Measurements from ENCODE around the gene PCNX1.
A peak's percentile ranks its signal among the peaks of the same experiment; 100 is the strongest.

Gene PCNX1

GRCh38 chr14:70896317-70896716 lies 10.9 kb upstream of the PCNX1 start:
- ATAC-seq (replicated peaks) = no peak
- no peak for DNase-seq
- Mint-ChIP-seq H3K4me1 (peaks cover 9 to 11% of the 10 kb centered on the region in 2 donors), H3K9me3 (peaks cover 0 to 3% of the 10 kb centered on the region in 2 donors), H3K4me3 (no peak overlapping the region), H3K27me3 (peaks cover 23 to 24% of the 10 kb centered on the region in 2 donors), H3K36me3 (no peaks in the 10 kb centered on the region), H3K27ac (no peak overlapping the region)

GRCh38 chr14:70896981-70897380 lies 10.3 kb upstream of the PCNX1 start:
- peaks cover 23 to 24% of the 10 kb centered on the region in 2 donors for H3K27me3 Mint-ChIP-seq
- H3K27ac Mint-ChIP-seq = no peak overlapping the region
- peaks cover 0 to 3% of the 10 kb centered on the region in 2 donors for H3K9me3 Mint-ChIP-seq
- no peak for DNase-seq
- peaks cover 9 to 11% of the 10 kb centered on the region in 2 donors for H3K4me1 Mint-ChIP-seq
- ATAC-seq (replicated peaks) = no peak
- no peak overlapping the region for H3K4me3 Mint-ChIP-seq
- no peaks in the 10 kb centered on the region for H3K36me3 Mint-ChIP-seq

- H3K4me3 Mint-ChIP-seq = no peak overlapping the region
- H3K27ac Mint-ChIP-seq = no peak overlapping the region
- H3K4me1 Mint-ChIP-seq = peaks cover 9 to 11% of the 10 kb centered on the region in 2 donors
- no peak for ATAC-seq (replicated peaks)
- no peak for DNase-seq
- H3K9me3 Mint-ChIP-seq = peaks cover 0 to 3% of the 10 kb centered on the region in 2 donors
- H3K27me3 Mint-ChIP-seq = peaks cover 20 to 23% of the 10 kb centered on the region in 2 donors
- no peaks in the 10 kb centered on the region for H3K36me3 Mint-ChIP-seq
These were observed 9.8 kb upstream of the PCNX1 start for GRCh38 chr14:70897464-70897863.

- no peak overlapping the region for H3K4me3 Mint-ChIP-seq
- peaks cover 9 to 11% of the 10 kb centered on the region in 2 donors for H3K4me1 Mint-ChIP-seq
- H3K27ac Mint-ChIP-seq = no peak overlapping the region
- ATAC-seq (replicated peaks) (no peak), DNase-seq (no peak)
- H3K36me3 Mint-ChIP-seq = no peaks in the 10 kb centered on the region
- peaks cover 0 to 3% of the 10 kb centered on the region in 2 donors for H3K9me3 Mint-ChIP-seq
- peaks cover 18 to 23% of the 10 kb centered on the region in 2 donors for H3K27me3 Mint-ChIP-seq
These were observed 9.0 kb upstream of the PCNX1 start for GRCh38 chr14:70898111-70898745.

GRCh38 chr14:70901269-70901668 lies 6.0 kb upstream of the PCNX1 start:
- DNase-seq (no peak), ATAC-seq (replicated peaks) (no peak)
- peaks cover 0 to 4% of the 10 kb centered on the region in 2 donors for H3K4me1 Mint-ChIP-seq
- no peaks in the 10 kb centered on the region for H3K36me3 Mint-ChIP-seq
- no peak overlapping the region for H3K4me3 Mint-ChIP-seq
- H3K27me3 Mint-ChIP-seq = peaks cover 7 to 8% of the 10 kb centered on the region in 2 donors
- H3K27ac Mint-ChIP-seq = no peak overlapping the region
- H3K9me3 Mint-ChIP-seq = peaks cover 0 to 2% of the 10 kb centered on the region in 2 donors

- no peak for ATAC-seq (replicated peaks)
These were observed 5.1 kb upstream of the PCNX1 start for GRCh38 chr14:70902184-70902583.

GRCh38 chr14:70904373-70904772 lies 2.9 kb upstream of the PCNX1 start:
- ATAC-seq (replicated peaks) (no peak), DNase-seq (no peak)
- Mint-ChIP-seq H3K36me3 (no peaks in the 10 kb centered on the region), H3K27me3 (no peaks in the 10 kb centered on the region), H3K9me3 (no peaks in the 10 kb centered on the region), H3K4me3 (no peak overlapping the region), H3K4me1 (peaks cover 8 to 17% of the 10 kb centered on the region in 2 donors), H3K27ac (no peak overlapping the region)

More at GRCh38 chr14:70902184-70902583, 5.1 kb upstream of the PCNX1 start:
- no peak overlapping the region for H3K4me3 Mint-ChIP-seq
- H3K27ac Mint-ChIP-seq = no peak overlapping the region
- DNase-seq = no peak
- no peaks in the 10 kb centered on the region for H3K36me3 Mint-ChIP-seq
- H3K27me3 Mint-ChIP-seq = peaks cover 0 to 8% of the 10 kb centered on the region in 2 donors
- no peaks in the 10 kb centered on the region for H3K9me3 Mint-ChIP-seq
- peaks cover 6 to 8% of the 10 kb centered on the region in 2 donors for H3K4me1 Mint-ChIP-seq

- peaks cover 11 to 25% of the 10 kb centered on the region in 2 donors for H3K4me1 Mint-ChIP-seq
- peaks cover 2 to 4% of the 10 kb centered on the region in 2 donors for H3K36me3 Mint-ChIP-seq
- DNase-seq = no peak
- no peak for ATAC-seq (replicated peaks)
- H3K9me3 Mint-ChIP-seq = no peaks in the 10 kb centered on the region
- H3K27ac Mint-ChIP-seq = no peak overlapping the region
- H3K4me3 Mint-ChIP-seq = no peak overlapping the region
- H3K27me3 Mint-ChIP-seq = no peaks in the 10 kb centered on the region
These were observed 2.0 kb upstream of the PCNX1 start for GRCh38 chr14:70905301-70905700.

- Mint-ChIP-seq H3K4me3 (peak overlapping the region; percentile 89 to 94), H3K36me3 (peaks cover 5% of the 10 kb centered on the region in 2 donors), H3K27ac (peak overlapping the region; percentile 97), H3K9me3 (no peaks in the 10 kb centered on the region), H3K27me3 (no peaks in the 10 kb centered on the region), H3K4me1 (peaks cover 18 to 34% of the 10 kb centered on the region in 2 donors)
- no peak for DNase-seq
- ATAC-seq (replicated peaks) = peak; percentile 1 to 3
These were observed 475 bp upstream of the PCNX1 start for GRCh38 chr14:70906793-70907175.

GRCh38 chr14:70907996-70908934 lies 1.0 kb downstream of the PCNX1 start:
- no peaks in the 10 kb centered on the region for H3K9me3 Mint-ChIP-seq
- peak; percentile 49 for DNase-seq
- H3K27ac Mint-ChIP-seq = peak overlapping the region; percentile 97
- peaks cover 24 to 44% of the 10 kb centered on the region in 2 donors for H3K4me1 Mint-ChIP-seq
- peak overlapping the region; percentile 89 to 94 for H3K4me3 Mint-ChIP-seq
- peak; percentile 33 to 35 for ATAC-seq (replicated peaks)
- peaks cover 5 to 13% of the 10 kb centered on the region in 2 donors for H3K36me3 Mint-ChIP-seq
- no peaks in the 10 kb centered on the region for H3K27me3 Mint-ChIP-seq

GRCh38 chr14:70908935-70909641 lies 1.8 kb downstream of the PCNX1 start:
- peak overlapping the region; percentile 89 to 94 for H3K4me3 Mint-ChIP-seq

GRCh38 chr14:70909733-70910614 lies 2.7 kb downstream of the PCNX1 start:
- H3K4me1 Mint-ChIP-seq = peaks cover 24 to 46% of the 10 kb centered on the region in 2 donors
- no peaks in the 10 kb centered on the region for H3K27me3 Mint-ChIP-seq
- DNase-seq (no peak), ATAC-seq (replicated peaks) (no peak)
- no peaks in the 10 kb centered on the region for H3K9me3 Mint-ChIP-seq
- peaks cover 5 to 13% of the 10 kb centered on the region in 2 donors for H3K36me3 Mint-ChIP-seq
- peak overlapping the region in 1 of 2 donors; percentile 2 for H3K4me3 Mint-ChIP-seq
- H3K27ac Mint-ChIP-seq = no peak overlapping the region

More at GRCh38 chr14:70908935-70909641, 1.8 kb downstream of the PCNX1 start:
- DNase-seq (no peak), ATAC-seq (replicated peaks) (no peak)
- H3K4me1 Mint-ChIP-seq = peaks cover 24 to 44% of the 10 kb centered on the region in 2 donors
- peaks cover 5 to 13% of the 10 kb centered on the region in 2 donors for H3K36me3 Mint-ChIP-seq
- peak overlapping the region; percentile 82 for H3K27ac Mint-ChIP-seq
- no peaks in the 10 kb centered on the region for H3K27me3 Mint-ChIP-seq
- H3K9me3 Mint-ChIP-seq = no peaks in the 10 kb centered on the region

- DNase-seq = no peak
- Mint-ChIP-seq H3K27ac (no peak overlapping the region), H3K4me1 (peaks cover 37 to 72% of the 10 kb centered on the region in 2 donors), H3K9me3 (no peaks in the 10 kb centered on the region), H3K4me3 (no peak overlapping the region), H3K27me3 (no peaks in the 10 kb centered on the region), H3K36me3 (peaks cover 16 to 23% of the 10 kb centered on the region in 2 donors)
- ATAC-seq (replicated peaks) = no peak
These were observed 8.2 kb downstream of the PCNX1 start for GRCh38 chr14:70915415-70915814.

Data from stimulated activated naive B cell treated with anti-CD40 and anti-IgM and Interleukin-4, amounts not matched to agents 10 μg/mL and 1 μg/mL and 100 μg/mL, for 72 hours (primary cell).